Loucy (cell line): Measurements from ENCODE around the gene GRID2.

Experiments used
- H2AFZ ChIP-seq: fragments of 200-600 bp; sonication (generic); 2 replicates; pipeline ENCODE4 v1.6.0; 2016; ENCODE audit warnings: antibody characterized with exemption, mild to moderate bottlenecking, low read length, moderate library complexity
- H3F3A ChIP-seq: fragments of 200-600 bp; 2 replicates; pipeline ENCODE4 v1.6.0; 2016; ENCODE audit warnings: antibody characterized with exemption, low read depth, mild to moderate bottlenecking
- H3K27me3 ChIP-seq: fragments of 200-600 bp; sonication (generic); 2 replicates; pipeline ENCODE4 v1.6.1; 2014; ENCODE audit warnings: low read length, mild to moderate bottlenecking; ENCODE audit not compliant: insufficient read depth, poor library complexity, severe bottlenecking
- H3K36me3 ChIP-seq: fragments of 200-600 bp; sonication (generic); 2 replicates; pipeline ENCODE4 v1.6.1; 2016; ENCODE audit warnings: low read length; ENCODE audit not compliant: insufficient read depth
- H3K4me1 ChIP-seq: fragments of 200-600 bp; sonication (generic); 2 replicates; pipeline ENCODE4 v1.5.1; 2014; ENCODE audit warnings: low read length, mild to moderate bottlenecking; ENCODE audit not compliant: insufficient read depth, poor library complexity, severe bottlenecking
- H3K4me2 ChIP-seq: fragments of 200-600 bp; sonication (generic); 2 replicates; pipeline ENCODE4 v1.6.0; 2014; ENCODE audit warnings: antibody characterized with exemption, low read length, low read depth, mild to moderate bottlenecking; ENCODE audit not compliant: poor library complexity, severe bottlenecking
- H3K4me3 ChIP-seq: fragments of 200-600 bp; sonication (generic); 2 replicates; pipeline ENCODE4 v1.5.1; 2014; ENCODE audit warnings: low read length, mild to moderate bottlenecking, mixed read lengths; ENCODE audit not compliant: poor library complexity, severe bottlenecking
- H3K79me2 ChIP-seq: fragments of 200-600 bp; sonication (generic); 2 replicates; pipeline ENCODE4 v1.6.1; 2014; ENCODE audit warnings: low read length; ENCODE audit not compliant: insufficient read depth
- H3K9ac ChIP-seq: fragments of 200-600 bp; sonication (generic); 2 replicates; pipeline ENCODE4 v1.6.0; 2014; ENCODE audit warnings: mild to moderate bottlenecking, low read depth, low read length, moderate library complexity; ENCODE audit not compliant: poor library complexity, severe bottlenecking
- H3K9me2 ChIP-seq: fragments of 200-600 bp; sonication (generic); replicated peaks from 2 replicates; pipeline ENCODE4 v1.6.1; 2016; ENCODE audit warnings: low read depth, low read length, mixed read lengths
- H3K9me3 ChIP-seq: fragments of 200-600 bp; sonication (generic); 2 replicates; pipeline ENCODE4 v1.6.1; 2014; ENCODE audit warnings: mild to moderate bottlenecking, antibody characterized with exemption, low read length, low read depth; ENCODE audit not compliant: insufficient read depth
- H4K20me1 ChIP-seq: fragments of 200-600 bp; sonication (generic); 2 replicates; pipeline ENCODE4 v1.6.0; 2014; ENCODE audit warnings: antibody characterized with exemption, low read length, mild to moderate bottlenecking; ENCODE audit not compliant: insufficient read depth, poor library complexity, severe bottlenecking
- EZH2phosphoT487 ChIP-seq: fragments of 200-600 bp; IDR thresholded peaks from 2 replicates; pipeline ENCODE4 v1.6.1; 2018; ENCODE audit warnings: antibody characterized with exemption, mild to moderate bottlenecking, moderate library complexity, borderline replicate concordance
- TF ChIP-seq, protein P1 (sequence below): fragments of 200-600 bp; sonication (generic); conservative IDR thresholded peaks from 2 replicates; pipeline ENCODE4 v1.5.1; 2014; ENCODE audit warnings: mild to moderate bottlenecking, antibody characterized with exemption, low read length

The GRID2 gene

DNA sequence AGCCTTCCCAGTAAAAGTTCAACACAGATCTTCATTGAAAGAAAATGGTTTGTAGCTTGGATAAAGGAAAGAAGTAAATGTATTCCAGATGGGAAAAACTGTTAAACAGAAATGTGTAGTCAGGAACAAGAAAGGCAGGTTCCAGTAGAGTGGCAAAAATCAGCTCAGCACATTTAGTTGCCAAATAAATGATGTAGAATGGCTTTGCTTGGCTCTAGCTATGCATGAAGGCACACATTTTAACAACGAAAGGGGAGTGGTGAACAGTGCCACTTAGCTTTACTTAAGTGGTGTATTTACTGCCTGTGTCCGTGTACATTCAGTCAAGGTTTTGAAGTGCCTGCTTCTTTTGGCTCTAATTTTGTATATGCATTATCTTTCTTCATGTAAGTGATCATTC lies 880.3 kb downstream of the GRID2 start:
- H3K9me3 ChIP-seq: no peaks in the 10 kb centered on the region
- 0 out of 2 replicates have a peak, but pooled peaks cover 6% of the 10 kb centered on the region for H3K9me2 ChIP-seq
- H3K4me2 ChIP-seq: no peak overlapping the region
- H3K36me3 ChIP-seq: no peaks in the 10 kb centered on the region
- no peaks in the 10 kb centered on the region for H4K20me1 ChIP-seq
- no peaks in the 10 kb centered on the region for H3K4me1 ChIP-seq
- H3K27me3 ChIP-seq: no peaks in the 10 kb centered on the region
- H3K79me2 ChIP-seq: no peaks in the 10 kb centered on the region
- no peaks in the 10 kb centered on the region for H3F3A ChIP-seq
- no peak for TF ChIP-seq EZH2phosphoT487
- TF ChIP-seq, protein P1, sequence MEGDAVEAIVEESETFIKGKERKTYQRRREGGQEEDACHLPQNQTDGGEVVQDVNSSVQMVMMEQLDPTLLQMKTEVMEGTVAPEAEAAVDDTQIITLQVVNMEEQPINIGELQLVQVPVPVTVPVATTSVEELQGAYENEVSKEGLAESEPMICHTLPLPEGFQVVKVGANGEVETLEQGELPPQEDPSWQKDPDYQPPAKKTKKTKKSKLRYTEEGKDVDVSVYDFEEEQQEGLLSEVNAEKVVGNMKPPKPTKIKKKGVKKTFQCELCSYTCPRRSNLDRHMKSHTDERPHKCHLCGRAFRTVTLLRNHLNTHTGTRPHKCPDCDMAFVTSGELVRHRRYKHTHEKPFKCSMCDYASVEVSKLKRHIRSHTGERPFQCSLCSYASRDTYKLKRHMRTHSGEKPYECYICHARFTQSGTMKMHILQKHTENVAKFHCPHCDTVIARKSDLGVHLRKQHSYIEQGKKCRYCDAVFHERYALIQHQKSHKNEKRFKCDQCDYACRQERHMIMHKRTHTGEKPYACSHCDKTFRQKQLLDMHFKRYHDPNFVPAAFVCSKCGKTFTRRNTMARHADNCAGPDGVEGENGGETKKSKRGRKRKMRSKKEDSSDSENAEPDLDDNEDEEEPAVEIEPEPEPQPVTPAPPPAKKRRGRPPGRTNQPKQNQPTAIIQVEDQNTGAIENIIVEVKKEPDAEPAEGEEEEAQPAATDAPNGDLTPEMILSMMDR: no peak
- H3K4me3 ChIP-seq: no peak overlapping the region
- H3K9ac ChIP-seq: no peak overlapping the region
- H2AFZ ChIP-seq: no peak overlapping the region

DNA sequence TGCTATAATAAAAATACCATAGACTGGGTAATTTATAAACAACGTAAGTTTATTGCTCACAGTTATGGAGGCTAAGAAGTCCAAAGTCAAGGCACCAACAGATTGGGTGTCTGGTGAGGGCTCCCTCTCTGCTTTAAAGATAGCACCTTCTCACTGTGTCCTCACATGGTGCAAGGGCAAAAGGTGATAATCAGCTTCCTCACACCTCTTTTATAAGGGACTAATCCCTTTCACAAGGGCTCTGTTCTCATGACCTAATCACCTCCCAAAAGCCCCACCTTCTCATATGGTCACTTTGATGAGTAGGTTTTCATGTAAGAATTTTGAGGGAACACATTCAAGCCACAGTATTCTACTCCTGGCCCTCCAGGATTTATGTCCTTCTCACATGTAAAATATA lies 883.1 kb downstream of the GRID2 start:
- Histone ChIP-seq H3K9me3 (no peaks in the 10 kb centered on the region), H3K36me3 (no peaks in the 10 kb centered on the region)
- TF ChIP-seq, protein P1: no peak
- no peak for TF ChIP-seq EZH2phosphoT487

DNA sequence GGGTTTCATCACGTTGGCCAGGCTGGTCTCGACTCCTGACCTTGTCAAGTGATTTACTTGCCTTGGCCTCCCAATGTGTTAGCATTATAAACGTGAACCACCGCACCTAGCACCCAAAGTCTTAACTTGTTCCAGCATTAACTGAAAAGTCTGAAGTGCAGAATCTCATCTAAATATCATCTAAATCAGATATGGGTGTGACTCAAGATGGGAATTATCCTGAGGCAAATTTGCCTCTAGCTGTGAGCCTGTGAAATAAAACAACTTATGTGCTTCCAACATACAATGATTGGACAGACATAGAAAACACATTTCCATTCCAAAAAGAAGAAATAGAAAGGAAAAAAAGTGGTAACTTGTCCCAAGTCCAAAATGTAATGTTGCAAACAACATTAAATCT lies 883.7 kb downstream of the GRID2 start:
- no peaks in the 10 kb centered on the region for H3K9me3 ChIP-seq
- no peaks in the 10 kb centered on the region for H3K36me3 ChIP-seq
- no peaks in the 10 kb centered on the region for H3F3A ChIP-seq
- H3K4me2 ChIP-seq: no peak overlapping the region
- H2AFZ ChIP-seq: no peak overlapping the region
- TF ChIP-seq, protein P1: no peak
- TF ChIP-seq EZH2phosphoT487: no peak
- no peaks in the 10 kb centered on the region for H3K4me1 ChIP-seq
- 0 out of 2 replicates have a peak, but pooled peaks cover 3% of the 10 kb centered on the region for H3K9me2 ChIP-seq
- no peaks in the 10 kb centered on the region for H3K79me2 ChIP-seq
- H3K27me3 ChIP-seq: no peaks in the 10 kb centered on the region
- no peak overlapping the region for H3K9ac ChIP-seq
- no peak overlapping the region for H3K4me3 ChIP-seq
- no peaks in the 10 kb centered on the region for H4K20me1 ChIP-seq

More for the DNA sequence above, 883.1 kb downstream of the GRID2 start:
- Histone ChIP-seq H2AFZ (no peak overlapping the region), H3K9me2 (0 out of 2 replicates have a peak, but pooled peaks cover 3% of the 10 kb centered on the region), H3F3A (no peaks in the 10 kb centered on the region), H3K4me3 (no peak overlapping the region), H3K79me2 (no peaks in the 10 kb centered on the region), H3K9ac (no peak overlapping the region), H3K27me3 (no peaks in the 10 kb centered on the region), H3K4me2 (no peak overlapping the region), H4K20me1 (no peaks in the 10 kb centered on the region), H3K4me1 (no peaks in the 10 kb centered on the region)
